ENCODE measurements around the gene DNAH8.
A peak's percentile ranks its signal among the peaks of the same experiment; 100 is the strongest.
"Not testable (repeated sequence)": the region's sequence is repeated elsewhere in the genome, so short reads cannot be mapped to it uniquely, and the experiment has no call there.

DNAH8 gene

GRCh38 chr6:38699702-38700101 is 15.4 kb upstream of the DNAH8 start:
- not testable (repeated sequence) for DNase-seq

- no peak for DNase-seq
These were observed 13.6 kb upstream of the DNAH8 start for GRCh38 chr6:38701551-38701950.

- DNase-seq, result peak; percentile 97
These were observed 12.3 kb upstream of the DNAH8 start, which contains the start of gene GLO1 for GRCh38 chr6:38702558-38703397. TSS of gene GLO1 (minus strand) at chr6:38703145. CDS start at chr6:38703054, 91 bp downstream.

- no peak for DNase-seq
These were observed 11.0 kb upstream of the DNAH8 start for GRCh38 chr6:38703949-38704590.

- no peak for DNase-seq
These were observed 9.2 kb upstream of the DNAH8 start for GRCh38 chr6:38705924-38706323.

- DNase-seq, result no peak
These were observed 6.6 kb upstream of the DNAH8 start for GRCh38 chr6:38708496-38708895.

GRCh38 chr6:38713812-38714211 is 1.3 kb upstream of the DNAH8 start:
- peak; percentile 46 for DNase-seq

- DNase-seq, result no peak
These were observed 684 bp upstream of the DNAH8 start for GRCh38 chr6:38714239-38715015.

- DNase-seq, result no peak
These were observed 1.7 kb downstream of the DNAH8 start for GRCh38 chr6:38716825-38717224.

GRCh38 chr6:38719358-38719757 is 4.2 kb downstream of the DNAH8 start:
- no peak for DNase-seq

GRCh38 chr6:38720295-38720694 is 5.2 kb downstream of the DNAH8 start:
- DNase-seq, result no peak

GRCh38 chr6:38722038-38722437 is 6.9 kb downstream of the DNAH8 start:
- no peak for DNase-seq

GRCh38 chr6:38722727-38723334 is 7.7 kb downstream of the DNAH8 start:
- no peak for DNase-seq

- DNase-seq, result no peak
These were observed 8.7 kb downstream of the DNAH8 start for GRCh38 chr6:38723783-38724182.

GRCh38 chr6:38724343-38724742 is 9.2 kb downstream of the DNAH8 start:
- no peak for DNase-seq

GRCh38 chr6:38725414-38726183 is 10.5 kb downstream of the DNAH8 start:
- no peak for DNase-seq

GRCh38 chr6:38728203-38728602 is 13.1 kb downstream of the DNAH8 start:
- DNase-seq, result no peak

- DNase-seq, result no peak
These were observed 15.2 kb downstream of the DNAH8 start for GRCh38 chr6:38730140-38730862.

- no peak for DNase-seq
These were observed 21.8 kb downstream of the DNAH8 start for GRCh38 chr6:38736951-38737350.

GRCh38 chr6:38738261-38738660 is 23.1 kb downstream of the DNAH8 start:
- DNase-seq, result no peak

GRCh38 chr6:38739532-38739931 is 24.4 kb downstream of the DNAH8 start:
- no peak for DNase-seq

GRCh38 chr6:38749473-38749872 is 34.4 kb downstream of the DNAH8 start:
- no peak for DNase-seq

All from CD4-positive, alpha-beta T cell treated with Interleukin-10 for 1 hour (primary cell).